T-helper 1 cell treated with Interleukin-12 subunit alpha and Interleukin-12 subunit beta and Interleukin-4 antibody, amounts not matched to agents 30 ng/mL and 1 ng/mL, for 36 hours (primary cell): Measurements from ENCODE around the gene PSME3IP1. TPM values are rescaled to one million over a fixed set of nuclear protein-coding genes. Genes with fewer than 3 reads are reported as not detected.
"Not testable (repeated sequence)": the region's sequence is repeated elsewhere in the genome, so short reads cannot be mapped to it uniquely, and the experiment has no call there.

Experiments used
- intact Hi-C: fragments of 100-400 bp; cut with micrococcal nuclease; formaldehyde crosslinking; loops from one replicate; pipeline ENCODE4 v1.15.1; 2024
- total RNA-seq: library from RNA; stranded (reverse); gene quantifications from 2 replicates; pipeline ENCODE4 v1.2.3, GENCODE V29; 2022

The PSME3IP1 gene
- total RNA-seq, 1 donor from 2014 or later: 135 TPM

- intact Hi-C loops: not testable (repeated sequence)
Measured at GRCh38 chr16:57200321-57200720, 14.5 kb upstream of the PSME3IP1 start.

GRCh38 chr16:57196753-57197152, 10.9 kb upstream of the PSME3IP1 start:
- intact Hi-C loops: no loop called here

- intact Hi-C loops: no loop called here
Measured at GRCh38 chr16:57196286-57196685, 10.4 kb upstream of the PSME3IP1 start.

GRCh38 chr16:57194512-57194911, 8.7 kb upstream of the PSME3IP1 start:
- intact Hi-C loops: no loop called here

- intact Hi-C loops: no loop called here
Measured at GRCh38 chr16:57192720-57193486, 7.1 kb upstream of the PSME3IP1 start.

- intact Hi-C loops: no loop called here
Measured at GRCh38 chr16:57192146-57192545, 6.3 kb upstream of the PSME3IP1 start.

- intact Hi-C loops: no loop called here
Measured at GRCh38 chr16:57191056-57191571, 5.3 kb upstream of the PSME3IP1 start.

GRCh38 chr16:57190136-57190535, 4.3 kb upstream of the PSME3IP1 start:
- intact Hi-C loops: no loop called here

DNA sequence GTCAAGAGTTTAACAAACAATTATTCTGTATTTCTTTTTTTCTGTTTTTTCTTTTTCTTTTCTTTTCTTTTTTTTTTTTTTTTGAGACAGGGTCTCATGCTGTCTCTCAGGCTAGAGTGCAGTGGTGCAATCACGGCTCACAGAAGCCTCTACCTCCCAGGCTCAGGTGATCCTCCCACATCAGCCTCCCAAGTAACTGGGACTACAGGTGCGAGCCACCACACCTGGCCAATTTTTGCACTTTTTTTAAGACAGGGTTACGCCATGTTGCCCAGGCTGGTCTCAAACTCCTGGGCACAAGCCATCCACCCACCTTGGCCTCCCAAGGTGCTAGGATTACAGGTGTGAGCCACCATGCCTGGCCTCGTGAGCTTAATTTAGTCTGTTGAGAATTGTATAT, 3.7 kb upstream of the PSME3IP1 start:
- intact Hi-C loops: loop anchor here (5.0 kb wide), 2 partner anchors 348 to 457 kb away; partner anchors contain the start of genes CCDC102A and NUP93

DNA sequence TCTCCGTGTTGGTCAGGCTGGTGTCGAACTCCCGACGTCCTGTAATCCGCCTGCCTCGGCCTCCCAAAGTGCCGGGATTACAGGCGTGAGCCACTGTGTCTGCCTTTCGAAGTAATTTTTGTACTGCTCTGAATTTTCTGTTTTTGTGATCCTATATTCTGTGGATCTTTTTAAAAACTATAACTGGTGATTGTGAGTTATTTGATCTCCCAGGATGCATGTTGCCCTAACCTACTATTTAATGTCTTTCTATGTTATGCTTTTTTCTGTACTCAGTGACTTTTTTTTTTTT, 2.8 kb upstream of the PSME3IP1 start:
- intact Hi-C loops: loop anchor here (5.0 kb wide), 2 partner anchors 349 to 456 kb away; partner anchors contain the start of genes CCDC102A and NUP93

DNA sequence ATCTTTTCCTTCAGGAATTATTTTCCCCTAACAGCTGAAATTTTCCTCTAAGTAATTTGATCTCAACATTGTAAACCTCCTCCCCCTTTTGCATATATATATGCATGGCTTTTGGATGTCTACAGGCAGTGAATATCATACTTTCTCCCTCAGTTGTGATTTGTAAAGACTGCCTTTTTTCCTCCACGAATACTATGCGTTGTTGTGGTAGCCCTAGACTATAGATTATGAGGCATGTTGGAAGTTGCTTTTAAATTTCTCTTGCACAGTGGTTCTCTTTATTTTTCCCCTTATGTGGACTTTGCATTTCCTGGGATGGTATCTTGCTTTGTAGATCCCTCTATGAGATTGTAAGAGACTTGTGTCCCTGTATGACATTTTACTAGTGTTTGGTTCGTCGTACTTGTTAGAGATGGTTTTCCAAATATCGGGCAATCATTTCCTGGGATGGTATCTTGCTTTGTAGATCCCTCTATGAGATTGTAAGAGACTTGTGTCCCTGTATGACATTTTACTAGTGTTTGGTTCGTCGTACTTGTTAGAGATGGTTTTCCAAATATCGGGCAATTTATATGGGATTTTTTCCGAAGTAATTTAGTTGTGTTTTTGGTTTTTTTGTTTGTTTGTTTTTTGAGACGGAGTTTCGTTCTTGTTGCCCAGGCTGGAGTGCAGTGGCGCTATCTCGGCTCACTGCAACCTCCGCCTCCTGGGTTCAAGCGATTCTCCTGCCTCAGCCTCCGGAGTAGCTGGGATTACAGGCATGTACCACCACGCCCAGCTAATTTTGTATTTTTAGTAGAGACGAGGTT, 2.3 kb upstream of the PSME3IP1 start:
- intact Hi-C loops: loop anchor here (1.0 to 5.0 kb wide), 8 partner anchors 59 to 831 kb away; partner anchors contain the start of genes CCDC102A, KATNB1, NUP93 and PLLP

GRCh38 chr16:57186872-57187854, 1.3 kb upstream of the PSME3IP1 start:
- intact Hi-C loops: loop anchor here (1.0 to 5.0 kb wide), 17 partner anchors 58 to 830 kb away; partner anchors contain the start of genes ARL2BP, CCDC102A, CIAPIN1 and COQ9

GRCh38 chr16:57185446-57185944, 344 bp downstream of the PSME3IP1 start:
- intact Hi-C loops: loop anchor here (5.0 kb wide), 2 partner anchors 352 to 453 kb away; partner anchors contain the start of genes CCDC102A and NUP93

GRCh38 chr16:57184887-57185445, 873 bp downstream of the PSME3IP1 start:
- intact Hi-C loops: loop anchor here (5.0 kb wide), 2 partner anchors 352 to 453 kb away; partner anchors contain the start of genes CCDC102A and NUP93

GRCh38 chr16:57184113-57184512, 1.7 kb downstream of the PSME3IP1 start:
- intact Hi-C loops: no loop called here

- intact Hi-C loops: no loop called here
Measured at GRCh38 chr16:57179215-57179828, 6.5 kb downstream of the PSME3IP1 start.

- intact Hi-C loops: no loop called here
Measured at GRCh38 chr16:57178793-57179212, 7.0 kb downstream of the PSME3IP1 start.

DNA sequence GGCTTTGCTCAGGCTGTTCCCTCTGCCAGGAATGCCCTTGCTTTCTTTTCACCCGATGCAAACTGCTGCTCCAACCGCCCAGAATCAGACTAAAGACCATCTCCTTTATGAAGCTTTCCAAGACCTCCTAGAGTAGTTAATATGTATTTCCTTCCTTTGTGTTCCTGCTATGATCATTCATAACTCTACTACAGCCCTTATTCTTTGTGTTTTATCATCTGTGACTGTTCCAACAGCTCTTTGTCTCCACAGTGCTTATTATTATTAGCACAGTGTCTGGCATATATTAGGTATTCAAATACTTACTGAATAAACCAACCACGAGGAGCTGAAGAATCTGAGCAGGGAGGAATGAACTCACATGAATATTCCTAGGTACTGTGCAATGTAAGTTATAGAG, 7.6 kb downstream of the PSME3IP1 start:
- intact Hi-C loops: no loop called here

DNA sequence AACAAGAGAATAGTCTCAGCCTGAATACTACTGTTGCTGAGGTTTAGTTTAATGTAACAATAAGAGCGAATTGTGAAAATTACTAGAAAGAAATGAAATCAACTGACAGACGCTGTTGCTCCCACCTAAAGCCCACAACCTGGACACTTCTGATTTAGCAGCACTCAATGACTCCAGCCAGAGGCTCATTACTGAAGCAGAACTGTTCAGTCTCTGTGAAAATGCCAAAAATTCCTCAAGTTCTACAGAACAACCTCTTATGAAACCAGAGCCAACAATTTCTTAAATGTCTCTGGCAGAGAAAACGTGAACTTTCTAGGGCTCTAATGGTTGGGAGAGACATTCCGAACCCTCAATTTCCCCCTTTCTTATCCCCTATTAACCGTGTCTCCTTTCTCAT, 9.9 kb downstream of the PSME3IP1 start:
- intact Hi-C loops: no loop called here
